Stimulated activated memory B cell treated with anti-CD40 and anti-IgM and Interleukin-4, amounts not matched to agents 10 μg/mL and 1 μg/mL and 100 μg/mL, for 72 hours (primary cell): ENCODE results near the gene UPF1.
"Not testable (repeated sequence)": the region's sequence is repeated elsewhere in the genome, so short reads cannot be mapped to it uniquely, and the experiment has no call there.

ENCODE experiments used
- ATAC-seq: fragments of 150-1000 bp; cut with Tn5 transposase; 2 replicates; pipeline ENCODE4 v1.10.0; 2021
- H3K27ac Mint-ChIP-seq: one replicate; pipeline ENCODE4 v1.8.0; 2022; ENCODE audit warnings: mild to moderate bottlenecking, mixed read lengths
- H3K27me3 Mint-ChIP-seq: one replicate; pipeline ENCODE4 v1.8.0; 2022; ENCODE audit warnings: mixed read lengths
- H3K36me3 Mint-ChIP-seq: one replicate; pipeline ENCODE4 v1.8.0; 2022; ENCODE audit warnings: mixed read lengths
- H3K4me1 Mint-ChIP-seq: one replicate; pipeline ENCODE4 v1.8.0; 2022; ENCODE audit warnings: mixed read lengths
- H3K4me3 Mint-ChIP-seq: one replicate; pipeline ENCODE4 v1.8.0; 2022; ENCODE audit warnings: mild to moderate bottlenecking, moderate library complexity, mixed read lengths
- H3K9me3 Mint-ChIP-seq: one replicate; pipeline ENCODE4 v1.8.0; 2022; ENCODE audit warnings: mixed read lengths

The UPF1 gene

DNA sequence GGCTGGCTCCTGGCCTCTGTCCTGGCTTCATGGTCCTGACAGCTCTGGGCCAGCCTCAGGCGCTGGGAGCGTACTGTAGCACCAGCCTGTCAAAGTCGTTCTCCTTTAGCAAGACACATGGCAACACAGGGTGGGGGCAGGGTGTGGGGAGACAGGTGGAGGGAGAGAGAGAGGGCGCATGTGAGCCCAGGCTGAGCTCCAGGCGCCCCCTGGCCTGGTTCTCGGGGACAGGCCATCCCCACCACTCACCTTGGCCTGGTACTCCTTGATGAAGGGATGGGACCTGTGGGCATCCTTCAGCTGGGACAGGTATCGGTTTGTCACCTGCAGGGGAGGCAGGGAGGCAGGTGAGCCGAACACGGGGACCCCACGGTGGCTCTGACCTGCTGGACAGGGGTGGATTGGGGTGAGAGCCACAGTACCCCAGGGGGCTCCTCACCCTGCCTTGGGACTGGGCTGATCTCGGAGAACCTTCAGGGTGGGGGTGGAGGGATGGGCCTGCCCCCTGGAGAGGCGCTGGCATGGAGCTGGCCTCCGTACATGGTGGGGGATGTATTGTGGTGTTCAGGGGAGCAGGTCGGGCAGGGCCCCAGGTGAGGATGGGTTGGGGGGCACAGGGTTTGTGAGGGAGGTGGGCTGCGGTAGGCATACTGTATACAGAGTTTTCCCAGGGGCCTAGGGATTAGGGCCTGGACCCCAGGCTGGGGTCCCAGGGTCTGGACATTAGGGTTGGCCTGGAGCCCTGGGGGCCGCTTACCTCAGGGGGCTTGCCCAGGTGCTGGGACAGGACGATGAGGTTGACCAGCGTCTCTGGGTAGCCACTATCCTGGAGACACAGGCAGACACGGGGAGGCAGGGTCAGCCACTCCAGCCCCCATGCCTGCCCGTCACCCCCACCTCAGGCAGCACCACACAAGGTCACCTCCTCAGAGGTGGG, 68.1 kb downstream of the UPF1 start:
- no peak for ATAC-seq
- H3K4me1 Mint-ChIP-seq: peaks cover 21% of the 10 kb centered on the region
- no peaks in the 10 kb centered on the region for H3K9me3 Mint-ChIP-seq
- peaks cover 20% of the 10 kb centered on the region for H3K27me3 Mint-ChIP-seq
- no peak overlapping the region for H3K4me3 Mint-ChIP-seq
- H3K36me3 Mint-ChIP-seq: peaks cover 47% of the 10 kb centered on the region
- H3K27ac Mint-ChIP-seq: no peak overlapping the region

- peaks cover 17% of the 10 kb centered on the region for H3K4me1 Mint-ChIP-seq
- H3K36me3 Mint-ChIP-seq: peaks cover 57% of the 10 kb centered on the region
- H3K27ac Mint-ChIP-seq: no peak overlapping the region
- H3K27me3 Mint-ChIP-seq: peaks cover 20% of the 10 kb centered on the region
- no peak for ATAC-seq
- no peaks in the 10 kb centered on the region for H3K9me3 Mint-ChIP-seq
- H3K4me3 Mint-ChIP-seq: no peak overlapping the region
These were observed 69.1 kb downstream of the UPF1 start for GRCh38 chr19:18900700-18901481.

DNA sequence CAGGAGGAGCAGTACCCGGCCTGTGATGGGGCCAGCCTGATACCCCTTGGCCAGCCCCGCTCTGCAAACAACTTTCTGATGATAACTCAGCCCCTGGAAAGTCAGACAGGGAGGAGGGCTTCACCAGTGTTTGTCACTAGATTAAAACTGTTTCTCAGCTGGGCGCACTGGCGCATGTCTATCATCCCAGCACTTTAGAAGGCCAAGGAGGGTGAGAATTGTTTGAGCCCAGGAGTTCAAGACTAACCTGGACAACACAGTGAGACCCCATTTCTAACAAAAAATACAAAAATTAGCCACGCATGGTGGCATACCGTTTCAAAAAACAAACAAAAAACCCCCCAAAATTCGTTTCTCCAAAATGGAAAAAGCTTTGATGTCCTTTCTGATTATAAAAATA, 69.7 kb downstream of the UPF1 start:
- Mint-ChIP-seq H3K4me3 (no peak overlapping the region), H3K27me3 (peaks cover 15% of the 10 kb centered on the region), H3K9me3 (no peaks in the 10 kb centered on the region), H3K36me3 (peaks cover 62% of the 10 kb centered on the region), H3K4me1 (peaks cover 13% of the 10 kb centered on the region), H3K27ac (no peak overlapping the region)
- ATAC-seq: no peak

GRCh38 chr19:18902519-18902918, 70.8 kb downstream of the UPF1 start:
- not testable (repeated sequence) for H3K4me1 Mint-ChIP-seq, H3K27me3 Mint-ChIP-seq, H3K4me3 Mint-ChIP-seq, ATAC-seq, H3K9me3 Mint-ChIP-seq, H3K27ac Mint-ChIP-seq
- H3K36me3 Mint-ChIP-seq: peaks cover 62% of the 10 kb centered on the region

DNA sequence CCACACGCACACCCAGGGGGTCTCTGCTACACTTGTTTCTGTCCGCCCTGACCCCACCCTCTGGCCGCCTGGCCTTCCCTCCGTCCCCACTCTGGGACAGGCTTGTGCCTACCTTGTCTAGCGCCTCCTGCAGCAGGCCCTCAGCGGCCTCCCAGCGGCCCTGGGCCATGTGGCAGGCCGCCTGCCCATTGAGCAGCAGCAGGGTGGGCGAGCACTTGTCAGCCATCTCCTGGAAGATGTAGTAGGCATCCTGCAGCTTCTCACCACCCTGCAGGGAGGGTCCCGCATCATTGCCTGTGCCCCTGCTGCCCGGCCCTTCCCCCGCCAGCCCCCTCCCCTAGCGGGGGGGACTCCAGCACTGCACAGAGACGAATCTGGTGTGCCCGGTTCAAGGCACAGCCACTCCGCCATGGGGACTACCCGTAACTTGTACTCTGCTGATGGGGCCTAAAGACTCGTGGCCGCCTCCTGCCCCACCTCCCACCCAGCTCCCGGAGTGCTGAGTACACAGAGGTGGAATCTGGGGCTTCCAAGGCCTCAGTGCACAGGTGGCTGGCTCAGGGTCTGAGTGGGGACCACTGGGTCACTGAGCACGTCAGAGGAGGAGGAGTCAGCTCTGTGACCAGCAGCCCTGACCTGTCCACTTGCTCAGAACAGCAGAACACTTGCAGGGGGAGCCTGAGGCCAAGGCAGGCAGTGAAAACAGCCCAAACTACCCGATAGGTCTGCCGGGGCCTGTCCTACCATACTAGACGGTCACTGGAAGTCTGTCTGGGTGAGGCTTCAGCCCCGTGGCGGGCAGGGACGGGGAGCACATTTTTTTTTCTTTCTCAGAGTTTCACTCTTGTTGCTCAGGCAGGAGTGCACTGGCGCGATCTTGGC, 71.6 kb downstream of the UPF1 start:
- Mint-ChIP-seq H3K27ac (no peak overlapping the region), H3K4me1 (no peaks in the 10 kb centered on the region), H3K4me3 (no peak overlapping the region), H3K36me3 (peaks cover 62% of the 10 kb centered on the region), H3K27me3 (no peaks in the 10 kb centered on the region), H3K9me3 (no peaks in the 10 kb centered on the region)
- no peak for ATAC-seq

DNA sequence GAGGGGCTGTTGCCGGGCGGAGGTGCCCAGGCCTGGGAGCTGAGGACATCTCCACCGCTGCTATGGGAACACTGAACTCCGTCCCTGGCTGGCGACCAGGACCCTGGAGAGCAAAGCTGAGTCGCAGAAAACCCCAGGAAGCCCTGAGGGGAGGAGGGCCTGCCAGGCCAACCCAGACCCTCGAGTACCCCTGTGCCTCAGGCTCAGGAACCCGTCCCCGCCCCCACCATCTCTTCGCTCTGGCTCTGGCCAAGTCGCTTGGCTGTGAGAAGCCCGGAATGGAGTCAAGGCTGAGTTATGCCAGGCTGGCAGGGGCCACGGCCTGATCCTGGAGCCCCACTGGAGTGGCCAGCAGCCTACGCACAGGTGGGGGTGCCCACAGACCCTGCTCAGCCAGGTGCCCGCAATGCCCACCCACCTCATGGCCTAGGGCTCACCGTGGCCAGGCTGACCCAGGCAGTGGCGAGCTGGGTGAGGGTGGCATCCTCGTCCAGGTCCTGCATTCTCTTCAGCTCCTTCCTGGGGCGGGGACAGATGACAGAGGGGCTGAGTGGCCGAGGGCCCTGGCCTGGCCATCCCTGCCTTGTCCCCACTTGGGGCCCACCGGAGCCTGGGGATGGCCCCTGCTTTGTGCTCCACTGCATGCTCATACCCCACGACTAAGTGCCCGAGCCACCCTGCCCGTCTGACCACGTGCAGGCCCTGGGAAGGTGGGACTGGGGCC, 72.7 kb downstream of the UPF1 start:
- Mint-ChIP-seq H3K9me3 (no peaks in the 10 kb centered on the region), H3K27ac (no peak overlapping the region), H3K36me3 (peaks cover 54% of the 10 kb centered on the region), H3K27me3 (no peaks in the 10 kb centered on the region), H3K4me3 (no peak overlapping the region), H3K4me1 (no peaks in the 10 kb centered on the region)
- ATAC-seq: no peak

GRCh38 chr19:18905058-18905456, 73.3 kb downstream of the UPF1 start:
- no peaks in the 10 kb centered on the region for H3K9me3 Mint-ChIP-seq
- no peak for ATAC-seq
- no peak overlapping the region for H3K27ac Mint-ChIP-seq
- no peaks in the 10 kb centered on the region for H3K27me3 Mint-ChIP-seq
- H3K36me3 Mint-ChIP-seq: peaks cover 54% of the 10 kb centered on the region
- H3K4me3 Mint-ChIP-seq: no peak overlapping the region
- no peaks in the 10 kb centered on the region for H3K4me1 Mint-ChIP-seq

GRCh38 chr19:18905513-18906236, 73.9 kb downstream of the UPF1 start:
- H3K4me1 Mint-ChIP-seq: no peaks in the 10 kb centered on the region
- ATAC-seq: no peak
- H3K36me3 Mint-ChIP-seq: peaks cover 48% of the 10 kb centered on the region
- H3K9me3 Mint-ChIP-seq: no peaks in the 10 kb centered on the region
- H3K27ac Mint-ChIP-seq: no peak overlapping the region
- no peak overlapping the region for H3K4me3 Mint-ChIP-seq
- H3K27me3 Mint-ChIP-seq: no peaks in the 10 kb centered on the region

- ATAC-seq: no peak
- H3K4me1 Mint-ChIP-seq: no peaks in the 10 kb centered on the region
- no peaks in the 10 kb centered on the region for H3K9me3 Mint-ChIP-seq
- H3K36me3 Mint-ChIP-seq: peaks cover 42% of the 10 kb centered on the region
- no peaks in the 10 kb centered on the region for H3K27me3 Mint-ChIP-seq
- no peak overlapping the region for H3K4me3 Mint-ChIP-seq
- no peak overlapping the region for H3K27ac Mint-ChIP-seq
These were observed 75.1 kb downstream of the UPF1 start for GRCh38 chr19:18906605-18907519.

DNA sequence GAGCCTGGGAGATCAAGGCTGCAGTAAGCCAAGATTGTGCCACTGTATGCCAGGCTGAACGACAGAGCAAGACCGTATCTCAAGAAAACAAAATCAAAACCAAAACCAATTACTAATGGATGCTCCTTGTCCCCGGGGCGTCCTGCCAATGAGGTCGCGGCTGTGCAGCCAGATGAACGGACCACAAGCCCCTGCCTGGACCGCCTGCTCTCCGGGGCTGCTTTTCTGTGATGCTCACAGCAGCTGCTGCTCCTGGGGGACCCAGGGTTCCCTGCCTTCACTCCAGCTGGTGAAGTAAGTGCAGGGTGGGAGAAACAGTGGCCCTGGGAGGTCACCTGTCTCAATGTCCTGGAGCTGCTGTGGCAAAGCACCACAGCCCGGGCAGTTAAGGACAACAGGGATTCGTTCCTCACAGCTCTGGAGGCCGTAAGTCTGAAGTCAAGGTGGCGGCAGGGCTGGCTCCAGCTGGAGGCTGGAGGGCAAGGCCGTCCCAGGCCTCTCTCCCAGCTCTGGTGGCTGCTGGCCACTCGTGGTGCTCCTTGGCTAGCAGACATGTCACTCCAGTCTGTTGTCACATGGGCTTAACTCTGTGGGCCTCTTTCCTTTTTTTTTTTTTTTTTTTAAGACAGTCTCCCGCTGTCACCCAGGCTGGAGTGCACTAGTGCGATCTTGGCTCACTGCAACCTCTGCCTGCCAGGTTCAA, 77.3 kb downstream of the UPF1 start:
- peaks cover 14% of the 10 kb centered on the region for H3K4me1 Mint-ChIP-seq
- no peaks in the 10 kb centered on the region for H3K27me3 Mint-ChIP-seq
- H3K36me3 Mint-ChIP-seq: peaks cover 34% of the 10 kb centered on the region
- H3K4me3 Mint-ChIP-seq: no peak overlapping the region
- ATAC-seq: no peak
- H3K27ac Mint-ChIP-seq: no peak overlapping the region
- H3K9me3 Mint-ChIP-seq: no peaks in the 10 kb centered on the region

- Mint-ChIP-seq H3K27me3 (no peaks in the 10 kb centered on the region), H3K36me3 (peaks cover 33% of the 10 kb centered on the region), H3K4me1 (peaks cover 16% of the 10 kb centered on the region), H3K9me3 (no peaks in the 10 kb centered on the region), H3K27ac (no peak overlapping the region), H3K4me3 (no peak overlapping the region)
- ATAC-seq: no peak
These were observed 78.3 kb downstream of the UPF1 start for GRCh38 chr19:18910010-18910409.

- H3K27me3 Mint-ChIP-seq: no peaks in the 10 kb centered on the region
- no peak overlapping the region for H3K27ac Mint-ChIP-seq
- peaks cover 24% of the 10 kb centered on the region for H3K4me1 Mint-ChIP-seq
- peaks cover 29% of the 10 kb centered on the region for H3K36me3 Mint-ChIP-seq
- H3K9me3 Mint-ChIP-seq: no peaks in the 10 kb centered on the region
- H3K4me3 Mint-ChIP-seq: no peak overlapping the region
- ATAC-seq: no peak
These were observed 79.2 kb downstream of the UPF1 start for GRCh38 chr19:18910801-18911436.
